ENCODE measurements around the gene EEF1E1.
"Not testable (repeated sequence)": the region's sequence is repeated elsewhere in the genome, so short reads cannot be mapped to it uniquely, and the experiment has no call there.

The EEF1E1 gene

GRCh38 chr6:8061736-8062135 lies 40.6 kb downstream of the EEF1E1 start:
- no peak for DNase-seq

- DNase-seq, result no peak
Measured at GRCh38 chr6:8060346-8060745, 42.0 kb downstream of the EEF1E1 start.

GRCh38 chr6:8059129-8059528 lies 43.2 kb downstream of the EEF1E1 start:
- DNase-seq, result no peak

GRCh38 chr6:8057793-8058192 lies 44.6 kb downstream of the EEF1E1 start:
- no peak for DNase-seq

GRCh38 chr6:8057263-8057662 lies 45.1 kb downstream of the EEF1E1 start:
- DNase-seq, result no peak

- DNase-seq, result no peak
Measured at GRCh38 chr6:8054276-8054675, 48.1 kb downstream of the EEF1E1 start.

- no peak for DNase-seq
Measured at GRCh38 chr6:8047541-8048292, 54.6 kb downstream of the EEF1E1 start.

- not testable (repeated sequence) for DNase-seq
Measured at GRCh38 chr6:8045769-8046168, 56.6 kb downstream of the EEF1E1 start.

GRCh38 chr6:8043221-8043620 lies 59.1 kb downstream of the EEF1E1 start:
- DNase-seq, result no peak

GRCh38 chr6:8041913-8042583 lies 60.3 kb downstream of the EEF1E1 start:
- DNase-seq, result no peak

- not testable (repeated sequence) for DNase-seq
Measured at GRCh38 chr6:8034107-8034506, 68.2 kb downstream of the EEF1E1 start.

GRCh38 chr6:8030920-8031319 lies 71.4 kb downstream of the EEF1E1 start:
- DNase-seq, result no peak
